HG03045 (cell line): ENCODE measurements around the gene MACROH2A2.
"Not testable (repeated sequence)": the region's sequence is repeated elsewhere in the genome, so short reads cannot be mapped to it uniquely, and the experiment has no call there.

Experiments
- ATAC-seq: cut with Tn5 transposase; IDR thresholded peaks from one replicate; pipeline ENCODE4 v1.9.1; 2021; ENCODE audit warnings: mild to moderate bottlenecking, moderate library complexity; ENCODE audit not compliant: unreplicated experiment

Gene MACROH2A2

GRCh38 chr10:70052462-70053217, at the start of gene MACROH2A2:
MACROH2A2 (plus strand) TSS chr10:70052846; CDS start chr10:70075659, 22,813 bp downstream.
- ATAC-seq = no peak

DNA sequence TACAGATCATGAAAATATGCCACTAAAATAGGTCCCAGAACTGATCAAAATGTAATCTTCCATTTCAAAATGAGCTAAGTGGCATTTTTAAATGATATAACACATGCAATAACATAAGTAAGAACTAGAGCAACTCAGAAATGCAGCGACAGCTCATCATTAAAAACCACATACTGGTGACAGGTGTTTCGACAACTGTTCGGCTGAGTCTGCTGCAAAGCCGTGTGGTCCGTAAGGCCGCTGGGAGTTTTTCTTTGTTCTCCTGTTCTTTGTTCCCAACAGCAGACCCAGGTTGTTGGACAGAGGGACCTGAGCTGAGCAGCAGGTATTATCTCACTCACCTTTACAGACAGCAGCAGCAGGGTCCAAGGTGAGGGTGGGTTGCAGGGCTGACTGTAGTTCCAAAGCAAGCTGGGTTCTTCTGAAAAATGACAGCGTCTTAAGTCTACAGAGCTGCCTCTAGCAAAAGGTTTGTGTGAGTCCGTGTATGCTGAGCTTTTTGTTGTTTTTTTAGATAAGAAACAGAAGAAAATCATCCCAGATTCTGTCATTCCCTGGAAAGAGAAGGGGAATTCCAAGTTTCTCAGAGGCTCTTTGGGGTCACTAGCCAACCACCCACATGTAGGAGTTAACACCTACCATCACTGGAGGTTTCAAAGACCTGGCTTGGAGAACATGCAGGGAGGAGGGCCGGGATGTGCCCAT, 45.4 kb upstream of the MACROH2A2 start:
- ATAC-seq = no peak

- ATAC-seq = no peak
Measured at GRCh38 chr10:70031215-70031614, 21.4 kb upstream of the MACROH2A2 start.

- ATAC-seq = no peak
Measured at GRCh38 chr10:70032667-70033289, 19.9 kb upstream of the MACROH2A2 start.

DNA sequence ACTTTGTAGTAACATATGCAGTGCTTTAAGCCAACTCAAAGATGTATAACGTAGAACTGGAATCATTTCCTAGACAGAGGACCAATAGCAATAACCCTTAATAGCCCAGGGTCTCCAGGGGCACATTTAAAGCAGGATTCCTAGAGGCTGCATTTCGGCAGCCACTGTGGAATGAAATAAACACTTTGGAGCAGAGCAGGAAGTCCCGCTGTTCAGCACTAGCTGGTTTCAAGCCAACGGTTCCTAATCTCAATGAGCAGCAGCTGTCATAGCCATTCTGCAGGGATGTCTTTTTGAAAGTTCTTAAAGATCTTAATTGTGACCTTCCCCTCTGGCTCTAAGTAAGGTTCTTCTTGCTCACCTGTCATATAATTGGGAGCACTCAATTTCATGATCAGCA, 18.4 kb upstream of the MACROH2A2 start:
- ATAC-seq = no peak

GRCh38 chr10:70035531-70035930, 17.1 kb upstream of the MACROH2A2 start:
- no peak for ATAC-seq

GRCh38 chr10:70038923-70039322, 13.7 kb upstream of the MACROH2A2 start:
- ATAC-seq = no peak

GRCh38 chr10:70041016-70041415, 11.6 kb upstream of the MACROH2A2 start:
- no peak for ATAC-seq

GRCh38 chr10:70041739-70042138, 10.9 kb upstream of the MACROH2A2 start:
- not testable (repeated sequence) for ATAC-seq

GRCh38 chr10:70047066-70047465, 5.6 kb upstream of the MACROH2A2 start:
- ATAC-seq = not testable (repeated sequence)

- ATAC-seq = no peak
Measured at GRCh38 chr10:70048030-70048723, 4.5 kb upstream of the MACROH2A2 start.

DNA sequence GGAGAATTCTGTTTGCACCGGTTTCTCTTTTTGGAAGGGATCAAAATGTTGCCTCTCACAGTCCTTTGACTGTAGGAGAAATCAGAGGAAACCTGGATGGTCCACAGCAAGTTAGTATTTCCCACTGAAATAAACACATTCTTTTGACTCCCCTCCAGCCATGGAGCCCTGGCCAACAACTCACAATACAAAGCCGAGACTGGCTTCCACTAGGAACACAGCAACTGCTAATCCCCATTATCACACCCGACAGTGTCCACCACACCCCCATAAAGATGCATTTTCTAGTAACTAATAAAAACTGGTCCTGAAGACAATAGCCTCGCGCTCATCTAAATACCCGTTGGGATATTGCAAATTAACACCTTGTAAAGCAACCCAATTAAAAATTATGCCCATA, 798 bp upstream of the MACROH2A2 start:
- ATAC-seq = no peak

DNA sequence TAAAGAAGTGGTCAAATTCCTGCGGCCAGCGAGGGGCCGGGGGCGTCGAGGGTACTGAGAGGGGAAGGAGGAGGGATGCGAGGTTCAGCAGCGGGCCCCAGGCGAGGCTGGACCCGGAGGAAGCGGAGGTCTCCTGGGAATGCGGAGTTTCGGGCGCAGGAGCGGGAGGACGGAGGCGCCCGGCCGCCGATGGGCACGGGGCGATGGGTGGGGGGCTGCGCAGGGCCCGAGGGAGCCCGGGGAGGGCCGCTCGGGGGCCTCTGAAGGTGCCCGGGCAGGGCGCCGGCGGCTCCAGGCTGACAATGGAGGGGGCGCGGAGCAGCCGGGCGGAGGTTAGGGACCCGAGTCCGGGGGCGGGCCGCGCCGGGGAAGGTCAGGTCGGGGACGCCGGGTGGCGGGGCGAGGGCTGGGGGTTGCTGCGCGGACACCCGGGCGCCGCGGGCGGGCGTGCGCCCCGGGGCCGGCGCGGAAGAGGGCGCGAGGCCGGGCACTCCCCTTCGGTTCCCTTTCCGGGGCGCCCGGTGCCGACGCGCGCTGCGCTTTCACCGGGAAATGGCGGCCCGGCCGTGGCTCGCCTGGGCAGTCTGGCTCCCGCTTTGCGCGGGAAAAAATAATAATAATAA, 683 bp downstream of the MACROH2A2 start:
- no peak for ATAC-seq

- ATAC-seq = no peak
Measured at GRCh38 chr10:70053841-70054288, 1.2 kb downstream of the MACROH2A2 start.

GRCh38 chr10:70054902-70055301, 2.3 kb downstream of the MACROH2A2 start:
- no peak for ATAC-seq

GRCh38 chr10:70055550-70055949, 2.9 kb downstream of the MACROH2A2 start:
- no peak for ATAC-seq

GRCh38 chr10:70057306-70057705, 4.7 kb downstream of the MACROH2A2 start:
- no peak for ATAC-seq

DNA sequence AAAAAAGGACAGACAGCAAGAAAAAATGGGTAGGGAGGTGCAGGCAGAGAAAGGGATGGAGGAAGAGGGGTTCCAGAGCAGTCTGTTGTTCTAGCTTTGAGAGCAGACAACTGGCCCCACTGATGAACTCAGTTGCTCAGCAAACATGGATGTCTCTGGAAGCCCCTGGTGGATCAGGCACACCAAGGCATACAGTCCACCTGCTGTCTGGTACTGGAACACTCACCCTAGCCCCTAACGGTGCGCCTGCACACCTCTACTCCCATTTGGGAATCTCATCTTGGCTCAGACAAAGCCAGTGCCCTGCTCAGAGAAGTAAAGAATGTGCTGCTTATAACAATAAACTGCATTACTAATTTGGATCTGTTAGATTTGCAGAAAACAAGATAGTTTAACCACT, 7.7 kb downstream of the MACROH2A2 start:
- ATAC-seq = no peak

DNA sequence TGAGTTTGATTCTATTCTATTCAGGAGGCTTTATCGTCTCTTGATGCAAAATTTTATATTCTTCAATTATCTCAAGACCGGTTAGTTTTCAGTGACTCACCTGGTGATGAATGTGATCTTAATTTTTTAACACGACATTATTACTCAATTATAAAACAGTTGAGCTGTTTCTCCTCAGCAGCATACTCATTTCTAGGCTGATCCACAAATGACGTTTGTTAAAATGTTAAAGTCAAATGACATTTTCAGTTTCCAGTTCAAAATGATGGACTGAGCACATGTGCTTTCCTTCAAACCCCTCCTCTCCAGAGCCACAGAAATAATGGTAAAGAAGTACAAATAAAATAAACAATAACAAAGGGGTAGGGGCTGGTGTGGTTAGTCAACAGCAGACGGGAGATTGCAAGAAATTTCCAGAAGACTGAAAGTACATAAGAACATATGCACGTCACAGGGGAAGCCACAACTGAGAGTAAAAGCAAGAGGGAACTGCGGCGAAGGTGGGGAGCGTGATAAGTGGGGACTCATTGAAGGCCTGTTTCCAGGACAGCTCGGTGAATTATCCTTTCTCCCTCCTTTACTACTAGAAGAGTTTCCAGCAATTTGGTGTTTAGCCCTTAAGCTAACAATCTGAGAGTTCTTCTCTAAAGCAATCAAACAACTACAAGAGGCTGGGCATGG, 10.9 kb downstream of the MACROH2A2 start:
- no peak for ATAC-seq

GRCh38 chr10:70064486-70064885, 11.8 kb downstream of the MACROH2A2 start:
- no peak for ATAC-seq
